Neural progenitor cell (in vitro differentiated cells): ENCODE measurements around the gene NTHL1. TPM values are rescaled to one million over a fixed set of nuclear protein-coding genes. Genes with fewer than 3 reads are reported as not detected.
"Not testable (repeated sequence)": the region's sequence is repeated elsewhere in the genome, so short reads cannot be mapped to it uniquely, and the experiment has no call there.

Source experiments
- DNase-seq: peaks from one replicate; pipeline ENCODE4 v3.0.0-alpha.2; 2016; ENCODE audit warnings: low spot score
- H2AFZ ChIP-seq: fragments of 200-600 bp; sonication (generic); replicated peaks from 2 replicates; pipeline ENCODE4 v1.6.1; 2016; ENCODE audit warnings: antibody characterized with exemption
- H3F3A ChIP-seq: fragments of 200-600 bp; sonication (generic); 2 replicates; pipeline ENCODE4 v1.6.1; 2016; ENCODE audit warnings: antibody characterized with exemption, low read depth
- H3K27ac ChIP-seq: fragments of 200-600 bp; sonication (generic); 2 replicates; pipeline ENCODE4 v1.5.1; 2016; ENCODE audit warnings: mild to moderate bottlenecking
- H3K27me3 ChIP-seq: fragments of 200-600 bp; sonication (generic); 2 replicates; pipeline ENCODE4 v1.6.1; 2016; ENCODE audit warnings: mild to moderate bottlenecking, moderate library complexity
- H3K36me3 ChIP-seq: fragments of 200-600 bp; sonication (generic); 2 replicates; pipeline ENCODE4 v1.5.1; 2016
- H3K4me1 ChIP-seq: fragments of 200-600 bp; sonication (generic); 2 replicates; pipeline ENCODE4 v1.6.1; 2016; ENCODE audit warnings: mixed run types
- H3K4me2 ChIP-seq: fragments of 200-600 bp; sonication (generic); 2 replicates; pipeline ENCODE4 v1.6.1; 2016
- H3K4me3 ChIP-seq: fragments of 200-600 bp; sonication (generic); 2 replicates; pipeline ENCODE4 v1.5.1; 2016
- H3K79me2 ChIP-seq: fragments of 200-600 bp; sonication (generic); 2 replicates; pipeline ENCODE4 v1.6.1; 2016; ENCODE audit warnings: low read depth
- H3K9ac ChIP-seq: fragments of 200-600 bp; sonication (generic); 2 replicates; pipeline ENCODE4 v1.6.1; 2016
- H3K9me3 ChIP-seq: fragments of 200-600 bp; sonication (generic); 2 replicates; pipeline ENCODE4 v1.5.1; 2016; ENCODE audit warnings: low read depth
- H4K20me1 ChIP-seq: fragments of 200-600 bp; sonication (generic); 2 replicates; pipeline ENCODE4 v1.6.1; 2016; ENCODE audit warnings: low read depth
- H3K27ac Mint-ChIP-seq: 3 replicates; pipeline ENCODE4 v1.8.0; 2021; ENCODE audit warnings: mixed read lengths
- H3K27me3 Mint-ChIP-seq: 2 replicates; pipeline ENCODE4 v1.8.0; 2022; ENCODE audit warnings: low read depth, mild to moderate bottlenecking, inconsistent platforms, moderate library complexity, mixed read lengths; ENCODE audit not compliant: insufficient read depth
- H3K36me3 Mint-ChIP-seq: 3 replicates; pipeline ENCODE4 v1.8.0; 2021; ENCODE audit warnings: mixed read lengths
- H3K4me1 Mint-ChIP-seq: 3 replicates; pipeline ENCODE4 v1.8.0; 2021; ENCODE audit warnings: mixed read lengths
- H3K4me3 Mint-ChIP-seq: 3 replicates; pipeline ENCODE4 v1.8.0; 2021; ENCODE audit warnings: mild to moderate bottlenecking, moderate library complexity, mixed read lengths
- H3K9me3 Mint-ChIP-seq: 3 replicates; pipeline ENCODE4 v1.8.0; 2020; ENCODE audit warnings: mixed read lengths
- EZH2 ChIP-seq: fragments of 200-600 bp; sonication (generic); IDR thresholded peaks from 2 replicates; pipeline ENCODE4 v1.6.1; 2017; ENCODE audit warnings: antibody characterized with exemption, mild to moderate bottlenecking, moderate library complexity
- EZH2phosphoT487 ChIP-seq: fragments of 200-600 bp; sonication (generic); IDR thresholded peaks from 2 replicates; pipeline ENCODE4 v1.6.1; 2017; ENCODE audit warnings: antibody characterized with exemption
- total RNA-seq: library from RNA; depleted of rRNA; stranded (reverse); fragments of >200 nt; gene quantifications from 2 replicates; pipeline ENCODE4 v1.2.3, GENCODE V29; 2015; ENCODE audit warnings: low replicate concordance
- TF ChIP-seq, protein P1 (sequence below): fragments of 200-600 bp; sonication (generic); IDR thresholded peaks from 2 replicates; pipeline ENCODE4 v1.5.1; 2017; ENCODE audit warnings: antibody characterized with exemption, mild to moderate bottlenecking

NTHL1 gene
- total RNA-seq, 1 donor from 2014 or later: 26.3 TPM

DNA sequence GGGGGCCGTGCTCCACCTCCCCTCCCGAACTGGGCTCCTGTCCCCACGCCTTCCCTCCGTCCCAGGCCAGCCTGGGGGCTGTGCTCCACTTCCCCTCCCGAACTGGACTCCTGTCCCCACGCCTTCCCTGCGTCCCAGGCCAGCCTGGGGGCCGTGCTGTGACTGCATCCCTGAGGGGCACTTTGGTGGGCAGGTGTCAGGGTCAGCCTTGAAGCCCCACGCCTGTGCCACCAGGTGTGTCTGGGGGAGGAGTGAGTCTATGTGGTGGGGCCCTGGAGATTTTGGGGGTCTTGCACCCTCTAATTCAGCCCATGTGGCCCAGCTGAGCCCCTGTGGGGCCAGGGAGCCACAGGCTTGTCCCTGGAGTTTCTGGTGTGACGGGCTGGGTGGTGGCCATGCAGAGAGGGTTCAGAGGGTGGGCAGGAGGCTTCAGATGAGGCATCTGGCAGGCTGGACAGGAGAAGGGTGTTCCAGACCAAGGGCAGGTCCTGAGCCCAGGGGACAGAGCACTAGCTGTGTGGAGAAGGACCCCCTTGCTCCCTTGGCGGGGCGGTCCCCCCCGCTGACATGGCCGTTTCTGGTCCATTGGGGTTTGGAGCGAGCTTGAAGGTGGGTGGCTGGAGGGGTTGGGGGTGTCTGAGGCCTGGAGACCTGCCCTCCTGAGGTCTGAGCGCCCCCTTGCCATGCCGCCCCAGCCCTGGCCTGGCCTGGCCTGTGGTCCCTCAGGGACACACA is 12.8 kb downstream of the NTHL1 start:
- no peak for TF ChIP-seq EZH2phosphoT487
- TF ChIP-seq EZH2: no peak
- TF ChIP-seq, protein P1, sequence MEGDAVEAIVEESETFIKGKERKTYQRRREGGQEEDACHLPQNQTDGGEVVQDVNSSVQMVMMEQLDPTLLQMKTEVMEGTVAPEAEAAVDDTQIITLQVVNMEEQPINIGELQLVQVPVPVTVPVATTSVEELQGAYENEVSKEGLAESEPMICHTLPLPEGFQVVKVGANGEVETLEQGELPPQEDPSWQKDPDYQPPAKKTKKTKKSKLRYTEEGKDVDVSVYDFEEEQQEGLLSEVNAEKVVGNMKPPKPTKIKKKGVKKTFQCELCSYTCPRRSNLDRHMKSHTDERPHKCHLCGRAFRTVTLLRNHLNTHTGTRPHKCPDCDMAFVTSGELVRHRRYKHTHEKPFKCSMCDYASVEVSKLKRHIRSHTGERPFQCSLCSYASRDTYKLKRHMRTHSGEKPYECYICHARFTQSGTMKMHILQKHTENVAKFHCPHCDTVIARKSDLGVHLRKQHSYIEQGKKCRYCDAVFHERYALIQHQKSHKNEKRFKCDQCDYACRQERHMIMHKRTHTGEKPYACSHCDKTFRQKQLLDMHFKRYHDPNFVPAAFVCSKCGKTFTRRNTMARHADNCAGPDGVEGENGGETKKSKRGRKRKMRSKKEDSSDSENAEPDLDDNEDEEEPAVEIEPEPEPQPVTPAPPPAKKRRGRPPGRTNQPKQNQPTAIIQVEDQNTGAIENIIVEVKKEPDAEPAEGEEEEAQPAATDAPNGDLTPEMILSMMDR: no peak
- H3K9ac ChIP-seq: peak overlapping the region; percentile 43
- no peaks in the 10 kb centered on the region for H3K36me3 ChIP-seq
- no peak for DNase-seq
- no peaks in the 10 kb centered on the region for H3K9me3 Mint-ChIP-seq
- peaks cover 2% of the 10 kb centered on the region for H3K27me3 Mint-ChIP-seq
- no peak overlapping the region for H3K27ac ChIP-seq
- peaks cover 6% of the 10 kb centered on the region for H3K4me1 ChIP-seq
- no peak overlapping the region for H2AFZ ChIP-seq
- no peaks in the 10 kb centered on the region for H3F3A ChIP-seq
- peaks cover 6% of the 10 kb centered on the region for H3K4me1 Mint-ChIP-seq
- H3K27ac Mint-ChIP-seq: peak overlapping the region; percentile 57
- no peak overlapping the region for H3K4me2 ChIP-seq
- no peaks in the 10 kb centered on the region for H3K79me2 ChIP-seq
- H3K4me3 Mint-ChIP-seq: peak overlapping the region; percentile 30
- no peaks in the 10 kb centered on the region for H3K36me3 Mint-ChIP-seq
- no peaks in the 10 kb centered on the region for H4K20me1 ChIP-seq
- no peaks in the 10 kb centered on the region for H3K9me3 ChIP-seq
- no peaks in the 10 kb centered on the region for H3K27me3 ChIP-seq
- no peak overlapping the region for H3K4me3 ChIP-seq

DNA sequence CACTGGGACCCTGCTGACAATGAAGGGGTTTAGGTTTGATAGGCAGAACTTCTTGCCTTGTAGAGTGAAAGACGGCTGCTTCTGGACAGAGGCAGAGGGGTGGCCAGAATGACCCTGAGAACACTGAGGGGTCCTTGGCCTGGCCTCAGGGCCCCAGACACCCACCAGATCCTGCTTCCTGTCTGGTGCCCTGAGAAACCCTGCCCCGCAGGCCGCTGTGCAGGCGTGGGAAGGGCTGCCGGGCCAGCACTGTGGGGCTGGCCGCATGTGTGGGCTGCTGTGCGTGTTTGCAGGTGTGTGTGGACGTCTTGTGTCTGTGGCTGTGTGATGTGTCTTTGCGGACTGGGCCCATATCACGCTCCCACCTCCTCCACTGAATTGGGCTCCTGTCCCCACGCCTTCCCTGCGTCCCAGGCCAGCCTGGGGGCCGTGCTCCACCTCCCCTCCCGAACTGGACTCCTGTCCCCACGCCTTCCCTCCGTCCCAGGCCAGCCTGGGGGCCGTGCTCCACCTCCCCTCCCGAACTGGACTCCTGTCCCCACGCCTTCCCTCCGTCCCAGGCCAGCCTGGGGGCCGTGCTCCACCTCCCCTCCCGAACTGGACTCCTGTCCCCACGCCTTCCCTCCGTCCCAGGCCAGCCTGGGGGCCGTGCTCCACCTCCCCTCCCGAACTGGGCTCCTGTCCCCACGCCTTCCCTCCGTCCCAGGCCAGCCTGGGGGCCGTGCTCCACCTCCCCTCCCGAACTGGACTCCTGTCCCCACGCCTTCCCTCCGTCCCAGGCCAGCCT is 13.5 kb downstream of the NTHL1 start:
- not testable (repeated sequence) for H3K9me3 ChIP-seq, H3K9ac ChIP-seq, H3K27ac Mint-ChIP-seq, H3K27ac ChIP-seq, H3F3A ChIP-seq, H2AFZ ChIP-seq, H3K36me3 ChIP-seq, H3K4me2 ChIP-seq, H3K4me1 ChIP-seq, H3K4me3 ChIP-seq, H3K79me2 ChIP-seq, H3K9me3 Mint-ChIP-seq, H4K20me1 ChIP-seq, H3K4me3 Mint-ChIP-seq, H3K27me3 Mint-ChIP-seq, H3K4me1 Mint-ChIP-seq, DNase-seq, H3K27me3 ChIP-seq, H3K36me3 Mint-ChIP-seq

DNA sequence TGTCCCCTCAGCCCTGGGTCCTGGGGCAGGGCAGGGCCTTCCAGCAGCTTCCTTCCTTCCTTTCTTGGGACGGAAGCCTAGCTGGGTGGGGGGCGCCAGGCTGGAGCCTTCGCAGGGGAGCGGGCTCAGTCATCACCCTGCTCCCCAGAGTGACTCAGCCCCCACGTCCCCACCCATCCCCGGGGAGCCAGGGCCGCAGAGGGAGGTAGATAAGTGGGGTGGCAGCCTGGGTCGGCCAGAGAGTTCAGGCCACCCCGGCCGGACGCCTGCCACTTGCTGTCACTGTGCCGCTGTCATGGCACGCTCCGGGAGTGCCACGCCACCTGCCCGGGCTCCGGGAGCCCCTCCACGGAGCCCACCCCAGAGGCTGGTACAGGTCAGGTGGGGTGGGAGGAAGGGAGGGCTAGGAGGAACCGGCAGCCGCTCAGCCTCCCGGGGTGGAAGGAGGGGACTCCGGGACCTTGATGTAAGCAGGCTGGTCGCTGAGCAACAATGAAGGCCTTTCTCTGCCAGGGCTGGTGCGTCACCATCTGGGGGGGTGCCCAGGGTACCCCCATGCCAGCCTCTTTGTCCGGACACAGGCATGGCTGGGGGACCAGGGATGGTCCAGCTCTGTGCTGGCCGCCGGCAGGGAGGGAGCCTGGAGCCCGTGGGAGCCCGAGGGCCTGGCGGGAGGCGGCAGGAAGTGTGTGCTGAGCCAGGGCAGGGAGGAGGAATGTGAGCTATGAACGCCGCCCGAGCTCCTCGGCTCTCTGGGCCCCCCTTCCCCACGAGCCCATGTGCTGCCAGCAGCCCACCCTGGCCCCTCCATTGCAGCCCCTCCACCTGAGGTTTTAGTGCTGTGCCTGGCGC is 14.4 kb downstream of the NTHL1 start:
- H3K36me3 Mint-ChIP-seq: no peaks in the 10 kb centered on the region
- Histone ChIP-seq H3K36me3 (no peaks in the 10 kb centered on the region), H3K4me2 (no peak overlapping the region), H3K4me3 (no peak overlapping the region), H2AFZ (no peak overlapping the region), H3K79me2 (no peaks in the 10 kb centered on the region), H3K27ac (no peak overlapping the region), H3K4me1 (peaks cover 6% of the 10 kb centered on the region), H3K27me3 (peaks cover 5% of the 10 kb centered on the region), H3K9me3 (no peaks in the 10 kb centered on the region), H3K9ac (no peak overlapping the region), H4K20me1 (peaks cover 1% of the 10 kb centered on the region), H3F3A (no peaks in the 10 kb centered on the region)
- H3K27me3 Mint-ChIP-seq: peaks cover 2% of the 10 kb centered on the region
- H3K4me1 Mint-ChIP-seq: peaks cover 4% of the 10 kb centered on the region
- no peaks in the 10 kb centered on the region for H3K9me3 Mint-ChIP-seq
- DNase-seq: peak; percentile 38
- no peak for TF ChIP-seq EZH2phosphoT487
- H3K4me3 Mint-ChIP-seq: no peak overlapping the region
- H3K27ac Mint-ChIP-seq: no peak overlapping the region

DNA sequence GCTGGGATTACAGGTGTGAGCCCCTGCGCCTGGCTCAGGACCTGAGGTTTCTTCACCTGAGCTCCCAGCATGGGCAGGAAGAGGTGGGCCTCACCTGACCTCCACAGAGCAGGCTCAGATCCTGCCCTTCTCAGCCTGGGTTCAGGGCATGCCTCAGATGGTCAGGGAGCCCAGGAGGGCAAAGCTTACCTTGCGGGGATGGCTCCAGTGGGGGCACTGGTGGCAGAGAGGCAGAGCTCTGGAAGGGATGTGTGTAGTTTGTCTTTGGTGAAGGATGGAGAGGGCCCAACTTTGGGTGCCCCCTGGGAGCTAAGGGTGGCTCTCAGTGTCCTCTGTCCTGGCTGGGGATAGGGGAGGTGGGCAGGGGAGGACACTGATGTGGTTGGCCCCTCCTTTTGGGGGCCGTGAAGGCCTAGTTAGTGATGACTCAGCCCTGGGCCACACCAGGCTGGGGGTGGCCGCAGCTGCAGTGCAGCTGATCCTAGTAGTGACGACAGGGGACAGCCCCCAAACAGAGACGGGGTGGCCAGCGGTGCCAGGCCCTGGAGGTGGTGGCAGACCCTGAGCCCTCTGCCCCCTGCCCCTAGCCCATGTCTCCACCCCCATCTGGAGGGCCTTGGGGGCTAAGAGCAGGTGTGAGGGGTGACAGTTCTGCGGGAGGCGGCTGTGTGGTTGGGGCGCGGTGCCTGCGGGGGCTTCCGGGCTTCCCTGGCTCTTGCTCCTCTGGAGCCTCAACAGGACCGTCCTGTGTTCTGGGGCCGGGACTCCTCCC is 15.2 kb downstream of the NTHL1 start:
- Mint-ChIP-seq H3K36me3 (no peaks in the 10 kb centered on the region), H3K27ac (no peak overlapping the region), H3K27me3 (peaks cover 4% of the 10 kb centered on the region), H3K9me3 (no peaks in the 10 kb centered on the region), H3K4me3 (peak overlapping the region; percentile 22), H3K4me1 (peaks cover 6% of the 10 kb centered on the region)
- H3K4me3 ChIP-seq: no peak overlapping the region
- no peak overlapping the region for H3K9ac ChIP-seq
- no peaks in the 10 kb centered on the region for H3K36me3 ChIP-seq
- TF ChIP-seq EZH2 (no peak), EZH2phosphoT487 (no peak)
- TF ChIP-seq, protein P1: no peak
- no peak for DNase-seq
- no peaks in the 10 kb centered on the region for H3K9me3 ChIP-seq
- H3K79me2 ChIP-seq: no peaks in the 10 kb centered on the region
- H3K4me1 ChIP-seq: peaks cover 7% of the 10 kb centered on the region
- peaks cover 13% of the 10 kb centered on the region for H3K27me3 ChIP-seq
- H4K20me1 ChIP-seq: peaks cover 5% of the 10 kb centered on the region
- no peak overlapping the region for H3K27ac ChIP-seq
- H2AFZ ChIP-seq: no peak overlapping the region
- H3K4me2 ChIP-seq: no peak overlapping the region
- H3F3A ChIP-seq: no peaks in the 10 kb centered on the region
